LNCAP (cell line): ENCODE results near the gene TTC12.

Experiments
- CTCF ChIP-seq: fragments of 450-650 bp; IDR thresholded peaks from 2 replicates; pipeline ENCODE4 v1.5.1; 2017; ENCODE audit warnings: mild to moderate bottlenecking

The TTC12 gene

GRCh38 chr11:113334183-113334582 is 19.8 kb downstream of the TTC12 start:
- TF ChIP-seq CTCF: no peak

- no peak for TF ChIP-seq CTCF
Measured at GRCh38 chr11:113338730-113339129, 24.3 kb downstream of the TTC12 start.

GRCh38 chr11:113339929-113340589 is 25.7 kb downstream of the TTC12 start:
- TF ChIP-seq CTCF: no peak

GRCh38 chr11:113341388-113342165 is 27.2 kb downstream of the TTC12 start:
- TF ChIP-seq CTCF: no peak

GRCh38 chr11:113345978-113346377 is 31.6 kb downstream of the TTC12 start:
- no peak for TF ChIP-seq CTCF

- TF ChIP-seq CTCF: no peak
Measured at GRCh38 chr11:113349528-113349927, 35.1 kb downstream of the TTC12 start.

- TF ChIP-seq CTCF: no peak
Measured at GRCh38 chr11:113350336-113351067, 36.1 kb downstream of the TTC12 start.
